Measurements from ENCODE around the gene ZC3H7A.

The ZC3H7A gene

DNA sequence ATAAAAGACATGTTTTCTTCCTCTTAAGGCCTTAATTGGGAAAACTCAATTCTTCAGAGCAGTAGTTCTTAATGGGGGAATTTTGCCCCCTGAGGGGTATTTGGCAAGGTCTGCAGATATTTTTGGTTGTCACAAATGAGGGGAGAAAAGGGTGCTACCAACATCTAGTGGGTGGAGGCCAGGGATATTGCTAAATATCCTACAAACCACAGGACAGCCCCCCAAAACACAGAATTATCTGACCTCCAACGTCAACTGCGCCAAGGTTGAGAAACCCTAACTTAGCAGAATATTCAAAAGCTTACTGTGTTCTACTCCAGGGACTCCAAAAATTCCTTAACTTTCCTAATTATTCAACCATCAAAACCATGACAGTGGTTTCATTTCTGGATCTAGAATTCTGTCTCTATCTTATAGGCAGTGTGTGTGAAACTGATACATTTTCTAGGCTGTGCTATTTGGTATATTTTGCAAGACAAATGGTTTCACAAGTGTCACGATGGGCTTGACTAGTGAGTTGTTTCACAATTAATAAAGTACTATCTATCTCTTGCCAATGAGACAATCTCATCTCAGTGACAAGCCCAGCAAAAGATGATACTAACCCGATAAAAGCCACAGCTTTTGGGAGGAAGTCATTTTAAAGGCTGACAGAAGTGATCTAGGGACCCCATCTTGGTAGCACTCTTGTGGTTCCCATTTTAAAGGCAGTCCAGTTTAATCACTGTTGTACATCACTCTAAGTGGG, 69.1 kb downstream of the ZC3H7A start:
- peaks cover 23 to 78% (median 32%) of the 10 kb centered on the region in 3 donors for H3K36me3 ChIP-seq
- no peak overlapping the region for H3K27ac ChIP-seq
- peaks cover 0 to 2% (median 0%) of the 10 kb centered on the region in 4 donors for H3K4me1 ChIP-seq
- no peak overlapping the region for H3K4me3 ChIP-seq
- H3K9me3 ChIP-seq = no peaks in the 10 kb centered on the region
- H3K27me3 ChIP-seq = no peaks in the 10 kb centered on the region
- TF ChIP-seq CTCF (IDR thresholded peaks at IDR 0.05) = no peak
- intact Hi-C loops (cut with DNase I; ENCODE audit: low total_unique reads) = no loop called here
- no peak for DNase-seq

DNA sequence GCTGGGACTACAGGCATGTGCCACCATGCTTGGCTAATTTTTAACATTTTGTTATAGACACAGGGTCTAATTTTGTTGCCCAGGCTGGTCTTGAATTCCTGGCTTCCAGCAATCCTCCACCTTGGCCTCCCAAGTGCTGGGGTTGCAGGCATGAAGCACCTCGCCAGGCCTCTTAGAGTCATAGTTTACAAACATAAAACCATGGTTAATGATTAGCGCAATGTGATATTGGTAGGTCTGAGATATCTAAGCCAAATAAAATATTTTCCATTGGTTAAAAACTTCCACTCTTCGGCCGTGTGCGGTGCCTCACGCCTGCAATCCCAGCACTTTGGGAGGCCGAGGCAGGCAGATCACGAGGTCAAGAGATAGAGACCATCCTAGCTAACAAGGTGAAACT, 71.0 kb downstream of the ZC3H7A start:
- Histone ChIP-seq H3K4me1 (peaks cover 0 to 2% (median 0%) of the 10 kb centered on the region in 4 donors), H3K27me3 (no peaks in the 10 kb centered on the region), H3K36me3 (peaks cover 18 to 71% (median 21%) of the 10 kb centered on the region in 3 donors), H3K4me3 (no peak overlapping the region), H3K27ac (no peak overlapping the region), H3K9me3 (no peaks in the 10 kb centered on the region)
- no peak for TF ChIP-seq CTCF (IDR thresholded peaks at IDR 0.05)
- no peak for DNase-seq
- intact Hi-C loops (cut with DNase I; ENCODE audit: low total_unique reads) = no loop called here

GRCh38 chr16:11725457-11725856, 71.6 kb downstream of the ZC3H7A start:
- no peak for TF ChIP-seq CTCF (IDR thresholded peaks at IDR 0.05)
- Histone ChIP-seq H3K4me1 (peaks cover 0 to 2% (median 0%) of the 10 kb centered on the region in 4 donors), H3K27me3 (no peaks in the 10 kb centered on the region), H3K4me3 (no peak overlapping the region), H3K36me3 (peaks cover 24 to 75% (median 26%) of the 10 kb centered on the region in 3 donors), H3K9me3 (no peaks in the 10 kb centered on the region), H3K27ac (no peak overlapping the region)
- intact Hi-C loops (cut with DNase I; ENCODE audit: low total_unique reads) = no loop called here
- DNase-seq = no peak

DNA sequence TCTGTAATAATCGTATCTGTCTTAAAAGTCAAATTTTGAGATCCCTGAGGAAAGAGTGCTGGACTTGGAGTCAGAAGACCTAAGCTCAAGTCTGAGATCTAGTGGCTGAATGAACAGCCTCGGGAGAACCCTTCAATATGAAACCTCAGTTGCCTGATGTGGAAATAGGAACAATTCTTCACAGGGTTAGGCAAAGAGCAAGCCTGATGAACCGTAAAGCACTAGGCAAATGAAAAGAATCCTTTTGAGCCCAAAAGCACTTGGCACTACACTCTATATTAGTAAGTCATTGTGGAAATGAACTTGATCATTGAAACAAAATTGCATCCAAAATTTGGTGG, 74.6 kb downstream of the ZC3H7A start:
- intact Hi-C loops (cut with DNase I; ENCODE audit: low total_unique reads) = no loop called here
- peaks cover 34 to 71% (median 36%) of the 10 kb centered on the region in 3 donors for H3K36me3 ChIP-seq
- no peak for TF ChIP-seq CTCF (IDR thresholded peaks at IDR 0.05)
- no peaks in the 10 kb centered on the region for H3K9me3 ChIP-seq
- no peak overlapping the region for H3K4me3 ChIP-seq
- H3K27ac ChIP-seq = no peak overlapping the region
- H3K4me1 ChIP-seq = peaks cover 0 to 8% (median 0%) of the 10 kb centered on the region in 4 donors
- H3K27me3 ChIP-seq = no peaks in the 10 kb centered on the region
- no peak for DNase-seq

DNA sequence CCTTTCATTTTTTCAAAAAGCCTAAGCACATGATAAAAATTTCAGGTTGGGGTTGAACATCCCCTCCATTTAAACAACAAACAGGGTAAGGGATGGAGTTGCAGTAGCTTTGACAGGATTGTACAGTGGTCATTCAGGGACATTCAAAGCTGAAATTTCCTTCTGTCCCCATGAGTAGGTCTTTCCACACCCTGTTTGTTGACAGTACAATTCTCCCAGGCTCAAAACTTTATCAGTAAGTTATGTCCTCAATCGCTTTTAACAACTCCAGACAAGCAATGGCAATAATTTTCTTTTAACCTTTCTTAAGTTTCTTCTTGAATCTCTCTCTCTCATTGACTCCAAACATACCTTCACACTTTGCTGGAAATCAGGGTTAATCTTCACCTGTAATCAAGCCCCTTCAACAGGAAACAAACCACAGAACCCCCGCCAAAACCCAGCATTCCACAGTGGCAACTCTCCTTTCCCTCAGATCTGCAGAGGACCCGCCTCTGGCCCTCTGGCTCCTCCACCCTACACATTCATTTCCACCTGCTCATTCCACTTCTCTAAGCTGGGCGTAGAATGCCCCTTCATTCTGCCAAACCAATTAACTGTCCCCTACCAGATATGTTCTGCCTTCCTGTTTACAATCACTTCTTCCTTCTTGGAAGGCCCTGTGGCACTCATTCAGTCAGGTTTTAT, 75.1 kb downstream of the ZC3H7A start:
- H3K27me3 ChIP-seq = no peaks in the 10 kb centered on the region
- no peak overlapping the region for H3K4me3 ChIP-seq
- peaks cover 34 to 71% (median 36%) of the 10 kb centered on the region in 3 donors for H3K36me3 ChIP-seq
- no peak for TF ChIP-seq CTCF (IDR thresholded peaks at IDR 0.05)
- H3K9me3 ChIP-seq = no peaks in the 10 kb centered on the region
- no peak overlapping the region for H3K27ac ChIP-seq
- intact Hi-C loops (cut with DNase I; ENCODE audit: low total_unique reads) = no loop called here
- H3K4me1 ChIP-seq = peaks cover 0 to 9% (median 0%) of the 10 kb centered on the region in 4 donors
- DNase-seq = no peak

All from tibial artery (tissue), 4 donors.